SK-N-MC (cell line): ENCODE data around the gene KRTAP5-1.
"Not testable (repeated sequence)": the region's sequence is repeated elsewhere in the genome, so short reads cannot be mapped to it uniquely, and the experiment has no call there.

Experiments used
- DNase-seq: peaks from one replicate; pipeline ENCODE4 v3.0.0-alpha.2; 2011; ENCODE audit warnings: low read depth, low spot score
- H3K27ac ChIP-seq: fragments of 200-600 bp; sonication (generic); 2 replicates; pipeline ENCODE4 v1.5.1; 2016; ENCODE audit warnings: mixed run types
- H3K36me3 ChIP-seq: fragments of 200-600 bp; sonication (generic); 2 replicates; pipeline ENCODE4 v1.6.1; 2017; ENCODE audit warnings: antibody characterized with exemption, low read length, mixed read lengths; ENCODE audit not compliant: insufficient read depth
- H3K4me3 ChIP-seq: fragments of 200-600 bp; sonication (generic); 2 replicates; pipeline ENCODE4 v1.5.1; 2016
- H3K9ac ChIP-seq: fragments of 200-600 bp; sonication (generic); 2 replicates; pipeline ENCODE4 v1.8.0; 2017; ENCODE audit warnings: mixed run types, mixed read lengths; ENCODE audit not compliant: insufficient read length
- H3K9me3 ChIP-seq: fragments of 200-600 bp; sonication (generic); 2 replicates; pipeline ENCODE4 v1.6.1; 2017; ENCODE audit warnings: low read depth, mild to moderate bottlenecking, antibody characterized with exemption, low read length, moderate library complexity, mixed read lengths
- EZH2 ChIP-seq: fragments of 200-600 bp; sonication (generic); IDR thresholded peaks from one replicate; pipeline ENCODE4 v1.6.1; 2017; ENCODE audit warnings: antibody characterized with exemption
- FOXP2 ChIP-seq: optimal IDR thresholded peaks from 2 replicates; pipeline ENCODE3; 2011; ENCODE audit warnings: mild to moderate bottlenecking, moderate library complexity; ENCODE audit not compliant: insufficient read depth; ENCODE audit errors: extremely low read length, control extremely low read depth
- POLR2AphosphoS5 ChIP-seq: IDR thresholded peaks from 2 replicates; pipeline ENCODE4 v1.6.1; 2012; ENCODE audit warnings: mild to moderate bottlenecking, low read depth, low read length, borderline replicate concordance

KRTAP5-1 gene

DNA sequence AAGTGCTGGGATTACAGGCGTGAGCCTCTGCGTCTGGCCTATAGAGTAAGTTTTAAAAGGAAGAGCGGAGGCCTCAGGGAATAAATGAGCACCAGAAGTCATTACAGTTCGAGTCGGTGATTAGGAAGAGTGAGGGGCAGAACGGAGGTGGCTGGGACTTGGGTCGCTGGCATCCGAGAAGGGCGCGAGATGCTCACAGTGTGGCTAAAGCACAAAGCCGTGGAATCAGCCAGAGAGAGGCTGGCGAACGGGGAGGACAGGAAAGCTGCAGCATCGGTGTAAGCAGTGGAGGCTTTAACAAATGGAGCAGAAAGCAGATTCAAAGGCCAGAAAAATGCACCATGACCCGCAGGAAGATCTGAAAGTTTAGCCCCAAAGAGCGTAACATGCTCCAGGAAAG is 39.5 kb upstream of the KRTAP5-1 start:
- no peak overlapping the region for H3K27ac ChIP-seq
- DNase-seq = no peak
- H3K9me3 ChIP-seq = no peaks in the 10 kb centered on the region
- TF ChIP-seq POLR2AphosphoS5 = no peak
- TF ChIP-seq EZH2 = no peak
- TF ChIP-seq FOXP2 = no peak
- no peaks in the 10 kb centered on the region for H3K36me3 ChIP-seq
- H3K9ac ChIP-seq = no peak overlapping the region
- no peak overlapping the region for H3K4me3 ChIP-seq

DNA sequence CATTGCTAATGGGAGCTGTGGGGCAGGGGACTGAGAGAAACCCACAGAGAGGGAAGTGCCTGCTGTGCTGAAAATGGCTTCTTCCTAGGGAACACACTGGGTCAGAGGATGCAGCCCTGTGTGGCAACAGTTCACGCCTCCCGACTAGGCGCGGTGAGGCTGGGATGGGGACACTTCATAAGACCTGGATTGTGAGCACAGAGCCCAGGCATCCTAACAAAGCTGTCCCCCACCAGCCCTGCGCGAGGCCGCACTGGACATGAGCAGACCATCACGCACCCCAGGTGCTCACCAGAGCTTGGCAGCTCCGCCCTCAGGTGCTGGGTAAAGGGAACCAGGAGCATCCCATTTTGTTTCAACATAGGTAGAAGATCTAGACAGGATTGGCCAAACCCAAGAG is 38.6 kb upstream of the KRTAP5-1 start:
- no peak for DNase-seq
- no peaks in the 10 kb centered on the region for H3K9me3 ChIP-seq
- H3K27ac ChIP-seq = no peak overlapping the region
- no peaks in the 10 kb centered on the region for H3K36me3 ChIP-seq
- H3K4me3 ChIP-seq = no peak overlapping the region
- H3K9ac ChIP-seq = no peak overlapping the region
- TF ChIP-seq POLR2AphosphoS5 (no peak), FOXP2 (no peak), EZH2 (no peak)

- no peaks in the 10 kb centered on the region for H3K9me3 ChIP-seq
- H3K4me3 ChIP-seq = no peak within 1 kb of the TSS
- no peak within 1 kb of the TSS for H3K27ac ChIP-seq
- no peaks in the 10 kb centered on the region for H3K36me3 ChIP-seq
- H3K9ac ChIP-seq = no peak within 1 kb of the TSS
- TF ChIP-seq FOXP2 (no peak), POLR2AphosphoS5 (no peak), EZH2 (no peak)
- no peak for DNase-seq
Observed at GRCh38 chr11:1622086-1622485, 37.0 kb upstream of the KRTAP5-1 start, which contains the start of gene KRTAP5-4. TSS of gene KRTAP5-4 (minus strand) at chr11:1622138. CDS start at chr11:1622093, 45 bp downstream.

- no peak overlapping the region for H3K9ac ChIP-seq
- H3K36me3 ChIP-seq = no peaks in the 10 kb centered on the region
- no peak overlapping the region for H3K27ac ChIP-seq
- TF ChIP-seq FOXP2 (no peak), POLR2AphosphoS5 (no peak), EZH2 (no peak)
- no peak for DNase-seq
- no peaks in the 10 kb centered on the region for H3K9me3 ChIP-seq
- no peak overlapping the region for H3K4me3 ChIP-seq
Observed at GRCh38 chr11:1619449-1619848, 34.4 kb upstream of the KRTAP5-1 start.

DNA sequence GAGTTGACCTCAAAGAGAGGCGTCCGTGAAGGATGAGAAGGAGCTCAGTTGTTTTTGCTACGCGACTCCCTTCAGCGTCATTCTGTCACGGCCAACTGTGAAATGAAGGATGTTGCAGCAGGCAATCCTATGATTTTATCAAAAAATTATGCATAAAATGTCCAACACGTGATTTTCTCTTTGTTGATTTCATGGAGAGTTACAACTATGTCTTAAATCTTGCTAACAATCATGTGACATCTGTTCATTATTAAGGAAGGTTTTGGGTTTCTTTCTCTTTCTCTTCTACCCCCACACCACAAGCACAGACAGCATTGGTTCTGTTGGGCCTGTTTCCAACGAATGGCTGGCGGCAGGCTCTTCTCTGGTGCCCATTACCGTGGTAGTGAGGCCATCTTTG is 33.1 kb upstream of the KRTAP5-1 start:
- TF ChIP-seq EZH2 (no peak), FOXP2 (no peak), POLR2AphosphoS5 (no peak)
- DNase-seq = no peak
- H3K9me3 ChIP-seq = no peaks in the 10 kb centered on the region
- H3K36me3 ChIP-seq = no peaks in the 10 kb centered on the region
- no peak overlapping the region for H3K27ac ChIP-seq
- no peak overlapping the region for H3K9ac ChIP-seq
- H3K4me3 ChIP-seq = no peak overlapping the region

- Histone ChIP-seq H3K9me3 (no peaks in the 10 kb centered on the region), H3K9ac (no peak within 1 kb of the TSS), H3K27ac (no peak within 1 kb of the TSS), H3K36me3 (no peaks in the 10 kb centered on the region), H3K4me3 (no peak within 1 kb of the TSS)
- DNase-seq = no peak
- TF ChIP-seq EZH2 (no peak), POLR2AphosphoS5 (no peak), FOXP2 (no peak)
Observed at GRCh38 chr11:1608363-1608762, 23.3 kb upstream of the KRTAP5-1 start, which contains the start of gene KRTAP5-3. TSS of gene KRTAP5-3 (minus strand) at chr11:1608463. CDS start at chr11:1608385, 78 bp downstream.

DNA sequence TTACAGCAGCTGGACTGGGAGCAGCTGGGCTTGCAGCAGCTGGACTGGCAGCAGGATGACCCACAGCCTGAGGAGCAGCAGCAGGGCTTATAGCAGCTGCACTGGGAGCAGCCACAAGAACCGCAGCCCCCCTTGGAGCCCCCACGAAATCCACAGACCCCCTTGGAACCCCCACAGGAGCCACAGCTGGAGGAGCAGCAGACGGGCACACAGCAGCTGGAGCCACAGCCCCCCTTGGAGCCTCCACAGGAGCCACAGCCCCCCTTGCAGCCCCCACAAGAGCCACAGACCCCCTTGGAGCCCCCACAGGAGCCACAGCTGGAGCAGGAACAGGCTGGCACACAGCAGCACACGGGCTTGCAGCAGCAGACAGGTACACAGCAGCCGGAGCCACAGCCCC is 22.8 kb upstream of the KRTAP5-1 start:
- not testable (repeated sequence) for DNase-seq, H3K9ac ChIP-seq, H3K27ac ChIP-seq

GRCh38 chr11:1607156-1607845 is 22.2 kb upstream of the KRTAP5-1 start:
- not testable (repeated sequence) for H3K27ac ChIP-seq, DNase-seq, H3K4me3 ChIP-seq, H3K9ac ChIP-seq, H3K36me3 ChIP-seq, H3K9me3 ChIP-seq

More for the DNA sequence above, 22.8 kb upstream of the KRTAP5-1 start:
- not testable (repeated sequence) for H3K9me3 ChIP-seq, H3K4me3 ChIP-seq, H3K36me3 ChIP-seq

DNA sequence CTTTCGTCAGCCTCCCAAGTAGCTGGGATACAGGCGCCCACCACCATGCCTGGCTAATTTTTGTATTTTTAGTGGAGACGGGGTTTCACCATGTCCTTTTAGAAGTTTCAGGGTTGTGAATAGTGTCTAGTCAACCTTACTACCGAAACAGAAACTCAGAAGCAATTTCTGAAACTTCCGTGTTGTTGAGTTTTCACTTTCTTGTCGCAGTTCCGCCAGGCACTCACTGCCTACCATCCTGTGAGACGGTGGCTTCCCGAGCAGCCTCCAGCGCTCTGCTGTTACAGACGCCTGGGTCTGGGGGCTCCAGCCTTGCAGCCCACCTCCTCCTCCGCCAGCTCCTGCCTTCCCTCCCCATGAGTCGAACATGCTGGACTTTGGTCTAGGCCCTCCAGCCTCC is 20.8 kb upstream of the KRTAP5-1 start:
- not testable (repeated sequence) for DNase-seq, H3K36me3 ChIP-seq, H3K4me3 ChIP-seq, H3K27ac ChIP-seq, H3K9ac ChIP-seq, H3K9me3 ChIP-seq
